ENCODE data around the gene CX3CR1.

Gene CX3CR1

GRCh38 chr3:39222939-39223338 is 56.9 kb downstream of the CX3CR1 start:
- DNase-seq (ENCODE audit: low read depth, low spot score): no peak

DNA sequence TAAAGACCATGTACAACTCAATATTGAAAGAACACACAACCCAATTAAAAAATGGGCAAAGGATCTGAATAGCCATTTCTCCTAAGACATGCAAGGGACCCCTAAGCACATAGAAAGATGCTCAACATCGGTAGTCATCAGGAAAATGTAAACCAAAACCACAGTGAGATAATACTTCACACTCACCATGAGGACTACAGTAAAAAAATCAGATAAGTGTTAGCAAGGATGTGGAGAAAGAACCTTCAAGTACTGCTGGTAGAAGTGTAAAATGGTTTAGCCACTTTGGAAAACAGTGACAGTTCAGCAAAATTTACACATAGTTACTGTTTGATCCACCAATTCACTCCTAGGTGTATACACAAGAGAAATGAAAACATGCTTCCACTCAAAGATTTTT is 57.4 kb downstream of the CX3CR1 start:
- no peak for DNase-seq (ENCODE audit: low read depth, low spot score)

DNA sequence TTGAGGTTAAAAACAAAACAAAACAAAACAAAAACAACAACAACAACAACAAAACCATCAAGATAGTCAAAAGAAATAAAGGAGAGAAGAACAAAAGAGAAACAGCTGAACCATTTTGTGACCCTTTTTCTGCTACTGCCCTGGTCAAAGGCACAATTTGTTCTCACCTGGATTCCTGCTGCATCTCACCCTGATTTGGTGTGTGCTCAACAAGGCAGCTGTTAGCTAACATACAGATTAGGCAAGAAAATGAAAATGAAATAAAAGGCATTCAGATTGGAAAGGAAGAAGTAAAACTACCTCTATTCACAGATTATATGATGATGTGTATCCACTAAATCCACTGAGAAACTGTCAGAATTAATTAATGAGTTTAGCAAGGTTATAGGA is 58.7 kb downstream of the CX3CR1 start:
- DNase-seq (ENCODE audit: low read depth, low spot score): no peak

DNA sequence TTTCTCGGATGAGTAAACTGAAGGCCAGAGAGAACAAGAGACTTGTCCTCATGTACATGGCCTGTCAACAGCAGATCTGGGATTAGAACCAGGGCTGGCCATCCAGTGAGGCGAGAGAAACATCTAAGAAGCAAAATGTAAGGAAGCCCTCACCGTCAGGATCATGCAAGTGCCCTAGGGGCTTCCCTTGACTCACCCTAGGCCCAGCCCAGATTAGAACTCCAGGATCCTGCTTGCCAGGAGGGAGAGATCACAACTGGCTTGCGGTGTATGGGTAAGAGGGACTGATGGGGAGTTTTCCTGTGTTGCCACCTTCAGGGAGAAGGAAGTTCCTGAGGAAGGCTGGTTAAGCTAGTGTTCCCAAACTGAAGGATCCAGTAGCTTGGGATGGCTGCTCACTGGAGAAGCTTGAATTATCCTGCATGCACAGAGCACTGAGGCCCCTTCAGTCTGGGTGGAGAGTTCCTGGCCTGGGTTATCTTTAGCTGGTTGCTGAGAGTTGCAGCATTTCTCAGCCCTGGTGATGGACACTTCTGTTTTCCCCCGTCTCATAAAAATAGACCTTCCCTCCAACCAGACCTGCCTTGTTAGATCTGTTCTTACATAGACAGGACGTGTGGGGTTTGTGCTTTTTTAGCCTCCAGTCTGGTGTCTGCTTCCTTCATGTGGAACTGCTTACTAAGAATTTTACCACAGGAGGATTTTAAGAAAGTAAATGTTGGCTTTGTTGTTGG is 59.3 kb downstream of the CX3CR1 start:
- no peak for DNase-seq (ENCODE audit: low read depth, low spot score)

- no peak for DNase-seq (ENCODE audit: low read depth, low spot score)
These were observed 60.1 kb downstream of the CX3CR1 start for GRCh38 chr3:39219702-39220101.

DNA sequence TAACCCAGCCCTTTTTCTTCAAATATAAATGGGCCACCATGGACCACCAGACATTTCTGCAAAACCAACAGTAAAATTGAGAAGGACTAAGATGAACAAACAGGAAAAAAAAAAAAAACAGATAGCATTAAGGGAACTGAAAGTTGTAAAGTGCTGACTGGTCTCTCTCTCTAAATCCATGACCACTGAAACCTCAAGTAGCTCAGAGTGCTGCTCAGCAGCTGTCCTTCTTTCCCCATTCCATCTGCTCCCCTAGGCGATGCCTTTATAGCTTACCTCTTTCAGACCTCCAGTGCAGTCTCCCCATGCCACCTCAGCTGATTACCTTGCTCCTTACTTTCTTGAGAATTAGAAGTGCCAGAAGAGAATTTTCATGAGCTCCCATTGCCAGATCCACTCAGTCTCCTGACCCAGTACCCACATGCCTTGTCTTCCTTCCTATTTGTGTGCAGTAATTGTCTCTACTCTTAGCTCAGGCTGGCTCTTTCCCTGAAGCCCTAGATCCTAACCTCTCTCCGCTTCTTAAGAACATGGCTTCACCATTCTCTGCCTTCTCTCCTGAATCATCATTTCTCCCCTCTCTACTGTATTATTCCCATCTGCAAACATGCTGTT is 63.6 kb downstream of the CX3CR1 start:
- no peak for DNase-seq (ENCODE audit: low read depth, low spot score)

GRCh38 chr3:39213613-39214012 is 66.2 kb downstream of the CX3CR1 start:
- no peak for DNase-seq (ENCODE audit: low read depth, low spot score)

Data from brain pericyte (primary cell).